ENCODE results near the gene TMEM165.

DNA sequence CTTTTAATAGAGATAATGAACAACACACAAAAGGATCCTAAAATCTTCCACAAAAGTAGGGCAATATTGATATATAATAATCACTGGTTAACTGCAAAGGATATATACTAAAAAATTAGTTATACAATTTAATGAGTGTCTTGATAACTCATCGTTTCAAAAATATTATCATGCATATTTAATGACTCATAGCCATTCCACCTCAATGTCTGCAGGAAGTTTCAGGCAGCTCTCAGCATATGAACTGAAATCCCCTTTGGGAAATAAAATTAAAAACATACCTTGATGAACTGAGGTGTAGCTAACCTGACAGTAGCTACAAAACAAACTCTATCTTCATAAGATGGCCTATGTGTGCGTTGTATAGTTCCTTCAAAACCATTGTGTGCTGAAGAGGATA is 62.9 kb downstream of the TMEM165 start:
- TF ChIP-seq, protein P1, sequence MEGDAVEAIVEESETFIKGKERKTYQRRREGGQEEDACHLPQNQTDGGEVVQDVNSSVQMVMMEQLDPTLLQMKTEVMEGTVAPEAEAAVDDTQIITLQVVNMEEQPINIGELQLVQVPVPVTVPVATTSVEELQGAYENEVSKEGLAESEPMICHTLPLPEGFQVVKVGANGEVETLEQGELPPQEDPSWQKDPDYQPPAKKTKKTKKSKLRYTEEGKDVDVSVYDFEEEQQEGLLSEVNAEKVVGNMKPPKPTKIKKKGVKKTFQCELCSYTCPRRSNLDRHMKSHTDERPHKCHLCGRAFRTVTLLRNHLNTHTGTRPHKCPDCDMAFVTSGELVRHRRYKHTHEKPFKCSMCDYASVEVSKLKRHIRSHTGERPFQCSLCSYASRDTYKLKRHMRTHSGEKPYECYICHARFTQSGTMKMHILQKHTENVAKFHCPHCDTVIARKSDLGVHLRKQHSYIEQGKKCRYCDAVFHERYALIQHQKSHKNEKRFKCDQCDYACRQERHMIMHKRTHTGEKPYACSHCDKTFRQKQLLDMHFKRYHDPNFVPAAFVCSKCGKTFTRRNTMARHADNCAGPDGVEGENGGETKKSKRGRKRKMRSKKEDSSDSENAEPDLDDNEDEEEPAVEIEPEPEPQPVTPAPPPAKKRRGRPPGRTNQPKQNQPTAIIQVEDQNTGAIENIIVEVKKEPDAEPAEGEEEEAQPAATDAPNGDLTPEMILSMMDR (optimal IDR thresholded peaks at IDR 0.05 in 1 of 3, IDR thresholded peaks at IDR 0.05 in 1 of 3, conservative IDR thresholded peaks at IDR 0.05 in 1 of 3; ENCODE audit: extremely low read depth in 1 of 3, insufficient read depth in 2 of 3, low read length in 3 of 3) = no peak
- TF ChIP-seq EZH2 (IDR thresholded peaks at IDR 0.05; ENCODE audit: low read length) = no peak

All from keratinocyte (primary cell).